ENCODE measurements around the gene KIF2C. TPM values are rescaled to one million over a fixed set of nuclear protein-coding genes. Genes with fewer than 3 reads are reported as not detected.

Gene KIF2C
- total RNA-seq, 2 experiments from 2014 or later: 140 to 159 TPM

- intact Hi-C loops (cut with micrococcal nuclease; ENCODE audit: unreplicated experiment): no loop called here
- Histone ChIP-seq H3K9me3 (ENCODE audit: low read length) (no peaks in the 10 kb centered on the region), H3K4me2 (ENCODE audit: low read length) (peak overlapping the region; percentile 50), H3K79me2 (ENCODE audit: insufficient read depth, low read depth, low read length) (no peaks in the 10 kb centered on the region), H3K36me3 (ENCODE audit: insufficient read depth, low read length) (no peaks in the 10 kb centered on the region), H2AFZ (ENCODE audit: low read length) (peak overlapping the region; percentile 15; the same call in 1 of the 2 replicates), H3K27ac (ENCODE audit: low read depth, low read length, poor library complexity, severe bottlenecking) (peak overlapping the region; percentile 7), H3K4me3 (ENCODE audit: low read depth, low read length, poor library complexity, severe bottlenecking) (no peak overlapping the region), H3K9me2 (ENCODE audit: insufficient read depth, low read length) (no peaks in the 10 kb centered on the region), H4K20me1 (ENCODE audit: insufficient read depth, low read length) (no peaks in the 10 kb centered on the region), H3K4me1 (ENCODE audit: insufficient read depth, low read length, poor library complexity, severe bottlenecking) (peaks cover 80% of the 10 kb centered on the region)
- POLR2A ChIA-PET: interaction anchor here (0.6 to 10.3 kb wide), 9 partner anchors 12 to 1280 kb away, joined by 3 to 137 read pairs (median 4); partner anchors contain the start of genes ARMH1, CCDC163, MMACHC and RNU5D-1
- CTCF ChIA-PET (ENCODE audit: unreplicated experiment): no interaction called here
- no peak for DNase-seq (ENCODE audit: low spot score)
- BruUV-seq (replicated peaks): no TSS peak
- TF ChIP-seq CTCF (conservative IDR thresholded peaks at IDR 0.05; ENCODE audit: low read length) (no peak), EZH2phosphoT487 (IDR thresholded peaks at IDR 0.05; ENCODE audit: borderline replicate concordance, low read depth, low read length) (no peak)
Measured at GRCh38 chr1:44717653-44718052, 22.0 kb upstream of the KIF2C start.

GRCh38 chr1:44718091-44718490 is 21.5 kb upstream of the KIF2C start:
- Histone ChIP-seq H3K9me3 (ENCODE audit: low read length) (no peaks in the 10 kb centered on the region), H3K4me2 (ENCODE audit: low read length) (peak overlapping the region; percentile 50), H2AFZ (ENCODE audit: low read length) (peak overlapping the region; percentile 15; the same call in 1 of the 2 replicates), H4K20me1 (ENCODE audit: insufficient read depth, low read length) (no peaks in the 10 kb centered on the region), H3K4me3 (ENCODE audit: low read depth, low read length, poor library complexity, severe bottlenecking) (no peak overlapping the region), H3K79me2 (ENCODE audit: insufficient read depth, low read depth, low read length) (no peaks in the 10 kb centered on the region), H3K9me2 (ENCODE audit: insufficient read depth, low read length) (no peaks in the 10 kb centered on the region), H3K4me1 (ENCODE audit: insufficient read depth, low read length, poor library complexity, severe bottlenecking) (peaks cover 80% of the 10 kb centered on the region), H3K27ac (ENCODE audit: low read depth, low read length, poor library complexity, severe bottlenecking) (peak overlapping the region; percentile 7), H3K36me3 (ENCODE audit: insufficient read depth, low read length) (no peaks in the 10 kb centered on the region)
- POLR2A ChIA-PET: interaction anchor here (0.6 to 10.3 kb wide), 8 partner anchors 12 to 1280 kb away, joined by 3 to 137 read pairs (median 4); partner anchors contain the start of genes ARMH1, CCDC163, MMACHC and RNU5D-1
- DNase-seq (ENCODE audit: low spot score): no peak
- CTCF ChIA-PET (ENCODE audit: unreplicated experiment): no interaction called here
- no TSS peak for BruUV-seq (replicated peaks)
- intact Hi-C loops (cut with micrococcal nuclease; ENCODE audit: unreplicated experiment): no loop called here
- no peak for TF ChIP-seq EZH2phosphoT487 (IDR thresholded peaks at IDR 0.05; ENCODE audit: borderline replicate concordance, low read depth, low read length)
- TF ChIP-seq CTCF (conservative IDR thresholded peaks at IDR 0.05; ENCODE audit: low read length): no peak

GRCh38 chr1:44719318-44719717 is 20.3 kb upstream of the KIF2C start:
- H3K36me3 ChIP-seq (ENCODE audit: insufficient read depth, low read length): no peaks in the 10 kb centered on the region
- H3K27ac ChIP-seq (ENCODE audit: low read depth, low read length, poor library complexity, severe bottlenecking): peak overlapping the region; percentile 1
- H4K20me1 ChIP-seq (ENCODE audit: insufficient read depth, low read length): no peaks in the 10 kb centered on the region
- CTCF ChIA-PET (ENCODE audit: unreplicated experiment): no interaction called here
- peak overlapping the region; percentile 7; the same call in 1 of the 2 replicates for H3K4me2 ChIP-seq (ENCODE audit: low read length)
- H3K9me3 ChIP-seq (ENCODE audit: low read length): no peaks in the 10 kb centered on the region
- no peak overlapping the region for H2AFZ ChIP-seq (ENCODE audit: low read length)
- no TSS peak for BruUV-seq (replicated peaks)
- no peak for DNase-seq (ENCODE audit: low spot score)
- POLR2A ChIA-PET: interaction anchor here (0.6 to 10.3 kb wide), 4 partner anchors 11 to 314 kb away, joined by 3 to 137 read pairs (median 4); partner anchors contain the start of gene RNU5D-1
- H3K9me2 ChIP-seq (ENCODE audit: insufficient read depth, low read length): no peaks in the 10 kb centered on the region
- no peaks in the 10 kb centered on the region for H3K79me2 ChIP-seq (ENCODE audit: insufficient read depth, low read depth, low read length)
- intact Hi-C loops (cut with micrococcal nuclease; ENCODE audit: unreplicated experiment): no loop called here
- no peak for TF ChIP-seq CTCF (conservative IDR thresholded peaks at IDR 0.05; ENCODE audit: low read length)
- TF ChIP-seq EZH2phosphoT487 (IDR thresholded peaks at IDR 0.05; ENCODE audit: borderline replicate concordance, low read depth, low read length): no peak
- peaks cover 82% of the 10 kb centered on the region for H3K4me1 ChIP-seq (ENCODE audit: insufficient read depth, low read length, poor library complexity, severe bottlenecking)
- no peak overlapping the region for H3K4me3 ChIP-seq (ENCODE audit: low read depth, low read length, poor library complexity, severe bottlenecking)

Data from OCI-LY7 (cell line).